ENCODE measurements around the gene RABAC1.

The RABAC1 gene

DNA sequence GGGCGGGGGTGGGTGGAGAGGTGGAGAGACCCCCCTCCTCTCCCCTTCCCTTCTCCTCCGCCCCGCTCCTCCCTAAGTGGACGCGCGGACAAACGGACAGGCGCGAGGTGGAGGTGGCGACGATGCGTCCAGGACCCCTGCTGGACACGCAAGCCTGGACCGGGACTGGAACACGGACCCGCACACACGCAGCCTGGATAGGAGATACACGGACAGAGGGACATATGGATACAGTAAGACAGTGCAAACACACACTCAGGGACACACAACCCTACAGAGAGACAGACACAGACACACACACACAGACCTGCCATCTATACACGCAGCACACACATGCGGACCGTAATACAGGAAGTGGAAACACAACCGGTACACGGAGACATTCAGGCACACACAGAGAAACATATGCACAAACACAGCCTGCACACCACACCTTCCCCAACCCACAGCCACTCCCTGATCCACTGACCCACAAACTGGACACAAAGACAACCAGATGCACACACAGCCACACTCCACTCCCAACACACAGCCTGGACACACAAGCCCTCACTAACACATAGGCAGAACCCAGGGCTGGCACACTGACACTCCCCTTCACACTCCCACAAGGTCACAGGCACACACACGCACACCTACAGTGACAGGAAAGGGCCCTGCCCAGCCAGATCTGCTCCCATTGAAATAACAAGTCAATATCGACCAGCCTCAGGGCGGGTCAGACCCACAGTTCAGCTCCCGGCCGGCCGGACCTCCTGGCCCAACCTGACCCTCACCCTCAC lies 30.2 kb downstream of the RABAC1 start:
- no peak for DNase-seq (ENCODE audit: low spot score)

DNA sequence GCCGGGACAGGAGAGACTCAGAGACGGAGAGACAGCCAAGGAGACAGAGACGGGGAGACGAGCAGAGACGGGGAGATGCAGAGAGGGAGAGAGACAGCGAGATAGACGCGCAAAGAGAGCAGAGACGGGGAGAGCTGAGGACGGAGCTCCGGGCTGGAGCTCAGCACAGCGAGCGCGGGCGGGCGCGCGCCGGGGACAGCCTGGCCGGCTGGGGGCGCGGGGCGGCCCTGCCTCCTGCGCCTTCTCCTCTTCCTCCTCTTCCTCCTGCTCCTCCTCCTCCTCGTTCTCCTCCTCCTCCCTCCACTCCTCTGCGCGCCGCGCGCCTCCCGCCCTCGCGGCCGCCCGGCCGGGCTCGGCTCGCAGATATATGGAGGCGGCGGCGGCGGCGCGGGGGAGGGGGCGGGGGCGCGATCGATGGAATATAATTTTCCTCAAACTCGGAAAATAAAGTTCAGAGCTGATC lies 30.9 kb downstream of the RABAC1 start, which contains the start of gene ERFL:
TSS of gene ERFL (minus strand) at position 229 of the 463 bp plus-strand sequence. CDS start 15,530 bp downstream, outside the sequence.
- DNase-seq (ENCODE audit: low spot score) = no peak

DNA sequence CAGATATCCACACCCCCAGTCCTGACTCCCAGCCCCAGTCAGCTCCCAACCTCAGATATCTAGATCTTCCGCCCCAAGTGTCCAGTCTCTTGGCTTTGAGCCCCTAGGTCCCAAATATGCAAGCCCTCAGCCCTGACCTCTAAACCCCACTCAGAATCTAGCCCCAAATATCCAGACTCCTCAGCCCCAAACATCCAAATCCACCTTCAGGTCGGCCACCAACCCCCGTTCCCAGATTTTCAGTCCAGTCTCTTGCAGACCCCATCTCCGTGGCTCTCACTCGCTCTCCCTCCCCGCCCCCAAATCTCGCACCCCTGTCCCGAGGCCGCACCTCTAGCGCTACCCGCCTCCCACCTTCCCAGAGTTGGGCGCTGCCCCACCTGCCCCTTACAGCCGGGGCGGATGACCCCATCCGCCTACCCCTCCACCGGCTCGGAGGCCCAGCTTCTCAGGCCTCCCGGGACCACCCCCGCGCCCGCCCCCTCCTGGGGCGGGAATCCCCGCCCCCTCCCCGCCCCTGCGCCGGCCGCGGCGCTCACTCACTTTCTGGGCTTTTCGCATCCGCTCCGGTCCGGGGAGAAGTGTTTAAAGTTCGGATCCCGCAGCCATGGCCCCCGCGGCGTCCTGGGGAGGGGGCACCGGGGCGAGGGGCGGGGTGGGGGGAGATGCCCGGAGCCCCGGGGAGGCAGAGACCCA lies 31.5 kb downstream of the RABAC1 start:
- DNase-seq (ENCODE audit: low spot score) = no peak

DNA sequence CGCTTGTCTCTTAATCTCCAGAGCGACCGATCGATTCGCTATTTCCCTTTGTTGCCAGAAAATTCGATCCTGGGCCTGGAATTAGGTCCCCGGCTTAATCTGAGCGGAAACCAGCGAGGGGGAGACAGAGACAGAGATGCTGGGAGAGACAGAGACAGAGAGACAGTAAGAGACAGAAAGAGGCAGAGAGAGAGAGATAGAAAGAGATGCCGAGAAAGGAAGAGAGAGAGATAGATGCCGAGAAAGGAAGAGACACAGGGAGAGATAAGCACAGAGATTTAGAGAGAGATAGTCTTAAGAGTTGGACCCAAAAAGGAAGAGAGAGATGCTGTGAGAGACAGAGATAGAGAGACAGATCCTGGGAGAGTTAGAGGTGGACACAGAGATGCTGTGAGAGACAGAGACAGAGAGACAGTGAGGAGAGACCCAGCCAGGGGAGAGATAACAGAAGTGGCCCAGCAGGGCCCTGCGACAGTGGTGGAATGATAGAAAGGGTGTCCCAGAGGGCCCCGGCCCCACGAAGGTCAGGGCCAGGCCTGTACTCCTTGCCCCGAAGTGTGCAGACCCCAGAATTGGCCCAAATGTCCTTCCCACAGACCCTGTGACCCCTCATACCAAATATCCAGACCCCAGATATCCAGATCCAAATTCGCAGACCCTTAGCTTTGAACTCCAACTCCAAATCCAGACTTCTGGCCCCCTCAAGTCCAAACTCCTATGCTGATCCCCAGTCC lies 32.2 kb downstream of the RABAC1 start:
- no peak for DNase-seq (ENCODE audit: low spot score)

DNA sequence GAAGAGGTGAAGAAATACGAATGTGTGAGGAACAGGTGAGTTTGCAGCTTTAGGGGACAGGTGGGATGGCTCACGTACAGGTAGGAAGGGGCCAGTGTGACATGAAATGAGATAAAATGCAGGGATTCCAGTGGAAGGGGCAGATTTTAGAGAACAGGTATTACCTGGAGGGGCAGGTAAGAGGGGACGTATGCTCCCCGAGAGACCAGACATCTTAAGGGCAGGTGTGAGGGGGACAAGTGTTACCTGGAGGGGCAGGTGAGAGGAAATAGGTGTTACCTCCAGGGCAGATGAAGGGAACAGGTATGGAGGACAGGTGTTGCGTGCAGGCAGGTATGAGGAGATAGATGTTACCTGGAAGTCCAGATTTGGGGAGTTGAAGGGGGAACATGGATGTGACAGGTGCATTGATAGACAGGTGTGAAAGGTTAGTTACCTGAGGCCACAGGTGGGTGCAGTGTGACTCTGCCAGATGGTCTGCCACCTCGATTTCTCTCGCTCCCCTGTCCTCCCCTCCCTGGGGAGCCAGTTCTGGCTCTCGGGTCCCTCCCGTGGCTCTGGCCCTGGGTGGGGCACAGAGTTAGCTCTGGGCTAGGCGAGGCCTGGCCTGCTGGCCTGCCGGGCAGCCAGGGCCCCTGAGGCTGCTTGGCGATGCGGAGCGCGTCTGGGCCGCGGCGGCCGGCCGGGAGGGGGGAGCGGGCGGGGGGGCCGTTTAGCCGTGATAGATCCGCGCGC lies 32.9 kb downstream of the RABAC1 start:
- no peak for DNase-seq (ENCODE audit: low spot score)

DNA sequence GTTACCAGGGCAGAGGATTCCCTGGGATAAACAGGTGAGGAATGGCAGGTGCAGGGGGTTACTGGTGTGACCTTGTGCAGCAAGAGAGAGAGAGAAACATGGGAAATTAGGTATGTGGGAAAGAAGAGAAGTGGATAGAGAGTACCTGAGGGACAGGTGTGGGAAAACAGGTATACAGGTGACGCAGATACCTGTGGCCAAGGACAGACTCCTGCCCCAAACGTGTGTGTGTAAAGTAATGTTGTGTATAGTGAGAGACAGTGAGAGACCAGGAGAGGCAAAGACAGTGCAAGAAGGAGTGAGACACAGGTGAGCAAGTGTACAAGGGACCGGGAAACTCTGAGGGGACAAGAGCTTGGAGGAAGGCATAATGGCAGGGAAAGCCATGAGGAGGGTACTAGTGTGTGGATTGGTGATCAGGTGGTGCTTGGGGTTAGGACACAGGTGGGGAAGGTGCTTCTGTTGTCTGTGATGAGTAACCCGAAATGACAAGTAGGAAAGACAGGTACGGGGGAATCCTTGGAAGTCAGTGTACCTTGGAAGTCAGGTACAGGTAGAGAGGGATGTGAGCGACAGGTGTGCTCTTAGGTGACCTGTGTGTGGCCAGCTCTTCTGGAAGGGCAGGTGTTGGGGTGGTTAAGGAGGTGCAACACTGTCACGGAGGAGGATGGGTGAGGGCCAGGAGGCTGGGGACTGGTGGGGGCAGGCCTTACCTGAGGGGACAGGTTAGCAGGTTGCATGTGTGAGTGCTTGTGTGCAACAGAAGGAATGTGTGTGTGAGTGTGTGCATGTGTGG lies 33.7 kb downstream of the RABAC1 start:
- DNase-seq (ENCODE audit: low spot score) = no peak

DNA sequence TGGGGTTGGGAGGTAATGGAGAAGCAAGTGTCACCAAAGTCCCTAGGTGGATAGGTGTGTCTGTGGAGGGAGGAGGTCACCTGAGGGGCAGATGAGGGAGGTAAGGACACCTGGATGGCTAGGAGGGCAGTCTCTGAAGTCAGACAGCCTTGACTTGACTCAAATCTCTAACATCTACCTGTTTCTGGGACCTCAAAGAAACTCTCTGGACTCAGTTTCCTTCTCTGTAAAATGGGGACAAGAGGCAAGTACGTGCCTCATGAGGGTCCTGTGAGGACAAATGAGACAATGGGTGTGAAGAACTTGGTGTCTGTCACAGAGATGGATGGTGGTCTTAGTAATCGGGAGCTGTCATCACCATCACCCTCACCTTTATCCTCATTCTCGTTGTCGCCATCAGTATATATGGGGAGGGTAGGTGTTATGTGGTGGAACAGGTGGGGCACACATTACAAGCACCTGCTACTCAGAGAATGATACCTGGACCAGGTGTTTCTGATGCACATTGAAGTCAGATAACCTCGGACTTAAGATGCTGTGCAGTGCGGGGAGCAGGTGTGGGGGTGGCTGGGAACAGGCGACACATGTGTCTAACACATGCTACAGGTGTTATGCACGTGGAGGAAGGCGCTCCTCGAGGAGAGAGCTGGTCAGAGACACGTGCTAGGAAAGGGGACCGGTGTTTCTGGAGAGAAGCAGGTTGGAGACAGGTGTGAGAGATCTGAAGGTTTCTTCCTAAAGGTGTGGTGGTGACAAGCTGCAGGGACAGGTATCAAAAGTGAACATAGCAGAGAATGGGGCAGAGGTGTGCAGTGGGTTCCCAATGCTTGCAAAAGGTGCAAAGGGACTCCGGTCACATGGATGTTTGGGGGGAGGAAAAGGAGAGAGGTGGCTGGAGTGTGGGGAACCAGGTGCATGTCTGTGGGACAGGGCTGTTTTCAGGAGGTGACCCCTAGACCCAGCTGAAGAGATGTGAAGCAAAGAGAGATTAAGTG lies 34.7 kb downstream of the RABAC1 start:
- no peak for DNase-seq (ENCODE audit: low spot score)

DNA sequence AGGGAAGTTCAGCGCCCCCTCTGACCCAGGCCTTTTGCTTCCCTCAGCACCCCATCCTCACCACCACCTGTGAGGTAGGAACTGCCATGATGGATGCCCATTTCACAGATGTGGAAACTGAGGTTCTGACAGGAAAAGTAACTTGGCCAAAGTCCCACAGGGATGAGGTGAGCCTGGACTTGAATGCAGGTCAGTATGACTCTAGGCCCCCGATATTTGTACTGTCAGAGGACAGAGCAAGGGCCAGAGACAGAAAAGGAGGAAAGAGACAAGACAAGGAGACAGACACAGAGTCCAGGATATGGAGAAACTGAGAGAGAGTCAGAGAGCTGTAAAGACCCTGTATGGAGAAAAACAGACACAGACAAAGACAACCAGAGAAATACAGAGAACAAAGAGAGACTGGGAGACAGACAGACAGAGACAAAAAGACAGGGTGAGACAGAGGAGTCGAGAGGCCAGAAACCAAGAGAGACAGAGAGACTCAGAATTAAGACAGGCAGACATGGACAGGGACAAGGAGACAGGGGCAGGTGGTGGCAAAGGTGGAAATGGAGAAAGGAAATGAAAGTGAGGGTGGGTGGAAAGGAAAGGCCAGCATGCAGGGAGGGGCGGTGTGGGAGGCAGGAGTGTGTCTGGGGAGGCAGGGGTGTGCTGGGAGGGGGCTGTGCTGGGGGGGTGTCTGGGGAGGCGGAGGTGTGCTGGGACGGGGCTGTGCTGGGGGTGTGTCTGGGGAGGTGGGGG lies 35.9 kb downstream of the RABAC1 start:
- DNase-seq (ENCODE audit: low spot score) = no peak

DNA sequence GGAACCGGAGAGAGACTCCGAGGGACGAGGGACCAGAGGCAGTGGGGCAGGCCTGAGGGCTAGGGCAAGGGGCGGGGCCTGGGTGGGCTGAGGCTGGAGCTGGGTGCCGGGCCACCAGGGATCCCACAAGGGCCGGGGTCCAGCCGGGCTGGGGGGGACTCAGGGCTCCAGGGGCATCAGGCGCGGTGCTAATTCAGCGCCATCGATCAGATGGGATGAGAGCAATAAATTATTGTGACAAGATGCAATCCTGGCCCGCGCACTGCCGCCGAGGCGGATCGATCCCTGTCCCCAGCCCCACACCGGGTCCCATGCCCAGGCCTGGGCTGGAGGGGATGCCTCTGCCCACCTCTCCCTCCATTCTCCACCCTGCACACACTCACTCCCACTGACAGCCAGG lies 36.5 kb downstream of the RABAC1 start:
- no peak for DNase-seq (ENCODE audit: low spot score)

DNA sequence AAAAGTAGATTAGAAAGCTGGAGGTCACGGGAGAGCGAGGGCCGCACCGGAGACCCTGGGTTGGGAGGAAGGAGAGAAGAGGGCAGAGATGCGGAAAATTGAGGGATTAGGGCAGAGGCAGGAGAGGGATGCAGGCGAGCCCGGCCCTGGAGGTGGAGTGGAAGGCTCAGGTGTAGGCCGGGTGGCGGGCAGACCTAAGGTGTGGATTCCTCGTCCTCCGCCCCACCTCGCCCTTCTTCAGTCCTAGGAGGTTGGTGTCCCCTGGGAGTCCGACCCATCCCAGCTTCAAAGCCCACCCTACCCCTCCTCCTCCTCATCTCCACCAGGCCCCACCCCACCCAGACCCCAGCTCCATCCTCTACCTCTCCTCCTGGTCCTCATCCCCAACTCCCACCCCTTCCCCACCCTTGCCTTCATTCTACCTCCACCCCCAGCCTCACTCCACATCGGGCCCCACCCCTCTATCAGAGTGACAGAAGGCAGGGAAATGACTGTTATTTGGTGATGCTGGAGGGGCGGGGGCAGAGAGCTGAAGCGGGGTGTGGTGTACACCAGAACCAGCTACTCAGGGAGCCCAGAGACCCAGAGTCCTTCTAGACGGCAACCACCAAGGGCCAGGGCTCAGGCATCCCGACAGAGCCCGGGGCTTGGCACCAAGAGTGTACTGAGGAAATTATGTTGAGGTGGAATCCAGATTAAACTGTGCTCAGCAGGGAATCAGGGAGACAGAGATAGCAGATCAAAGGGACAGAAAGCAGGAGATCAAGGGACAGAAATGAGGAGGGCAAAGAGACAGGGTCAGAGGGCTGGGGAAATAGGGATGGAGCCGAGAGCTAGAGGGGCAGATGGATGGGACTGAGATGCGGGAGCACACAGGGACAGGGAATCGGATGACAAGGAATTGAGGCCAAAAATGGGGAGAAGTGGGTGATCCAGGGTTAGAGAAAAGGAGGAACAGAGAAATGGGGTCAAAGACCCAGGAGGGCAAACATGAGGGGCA lies 37.2 kb downstream of the RABAC1 start:
- DNase-seq (ENCODE audit: low spot score) = no peak

DNA sequence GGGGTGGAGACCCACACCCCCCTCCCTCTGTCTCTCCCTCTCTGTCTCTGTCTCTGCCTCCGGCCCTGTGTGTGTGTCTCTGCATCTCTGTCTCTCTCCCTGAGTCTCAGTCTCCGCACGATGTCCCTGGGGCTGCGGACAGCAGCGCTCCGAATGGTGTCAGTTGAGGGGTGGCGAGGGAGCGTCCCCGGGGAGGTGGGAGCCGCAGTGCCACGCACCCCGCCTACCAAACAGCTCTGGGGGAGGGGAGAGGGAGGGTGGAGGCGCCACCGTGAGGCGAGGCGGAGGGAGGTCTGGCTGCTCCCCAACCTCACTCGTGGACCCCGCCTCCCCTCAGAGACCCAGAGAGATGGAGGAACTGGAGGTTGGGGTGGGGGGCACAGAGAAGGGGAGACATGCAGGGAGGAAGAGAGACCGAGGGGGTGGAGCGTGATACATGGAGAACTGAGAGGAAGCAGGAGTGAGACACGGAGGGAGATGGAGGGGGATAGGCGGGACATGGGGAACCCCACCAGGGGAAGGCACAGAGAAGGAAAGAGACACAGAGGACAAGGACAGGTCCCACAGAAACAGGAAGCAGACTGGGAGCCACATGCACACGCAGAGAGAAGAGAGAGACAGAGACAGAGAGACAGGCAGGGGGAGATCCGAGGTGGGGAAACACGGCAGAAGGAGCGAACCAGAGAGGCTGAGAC lies 38.1 kb downstream of the RABAC1 start:
- DNase-seq (ENCODE audit: low spot score) = no peak

DNA sequence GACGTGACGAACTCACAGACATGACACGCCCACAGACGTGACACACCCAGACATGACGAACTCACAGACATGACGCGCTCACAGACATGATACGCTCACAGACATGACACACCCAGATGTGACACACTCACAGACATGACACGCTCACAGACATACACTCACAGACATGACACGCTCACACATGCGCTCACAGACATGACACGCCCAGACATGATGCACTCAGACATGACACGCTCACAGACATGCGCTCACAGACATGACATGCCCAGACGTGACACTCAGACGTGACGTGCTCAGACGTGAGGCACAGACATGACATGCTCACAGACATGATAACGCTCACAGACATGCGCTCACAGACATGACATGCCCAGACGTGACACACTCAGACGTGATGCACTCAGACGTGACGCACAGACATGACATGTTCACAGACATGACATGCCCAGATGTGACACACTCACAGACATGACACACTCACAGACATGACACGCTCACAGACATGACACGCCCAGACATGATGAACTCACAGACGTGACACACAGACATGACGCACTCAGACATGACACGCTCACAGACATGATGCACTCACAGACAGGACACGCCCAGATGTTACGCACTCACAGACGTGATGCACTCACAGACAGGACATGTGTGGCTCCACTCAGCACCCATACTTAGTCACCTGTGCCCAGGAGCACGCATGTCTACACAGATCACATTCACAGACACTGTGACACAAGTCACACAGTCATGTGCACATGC lies 39.0 kb downstream of the RABAC1 start:
- DNase-seq (ENCODE audit: low spot score) = no peak

DNA sequence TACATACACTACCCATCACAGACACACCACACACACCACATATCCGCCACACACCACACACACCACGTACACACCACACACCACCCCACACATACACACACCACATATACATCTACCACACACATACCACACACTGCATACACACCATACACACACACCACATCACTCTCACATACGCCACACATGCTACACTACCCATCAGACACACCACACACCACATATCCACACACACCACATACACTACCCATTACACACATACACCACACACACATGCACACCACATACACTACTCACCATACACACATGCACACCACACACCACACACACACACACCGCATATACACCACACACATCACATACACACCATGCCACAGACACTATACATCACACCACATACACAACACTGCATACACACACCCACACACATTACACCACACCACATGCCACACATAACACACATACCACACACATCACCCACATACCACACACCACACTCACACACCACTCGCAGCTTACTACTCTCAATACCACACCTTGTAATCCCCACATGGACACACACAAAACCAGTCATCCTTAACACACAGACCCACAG lies 40.4 kb downstream of the RABAC1 start:
- no peak for DNase-seq (ENCODE audit: low spot score)

DNA sequence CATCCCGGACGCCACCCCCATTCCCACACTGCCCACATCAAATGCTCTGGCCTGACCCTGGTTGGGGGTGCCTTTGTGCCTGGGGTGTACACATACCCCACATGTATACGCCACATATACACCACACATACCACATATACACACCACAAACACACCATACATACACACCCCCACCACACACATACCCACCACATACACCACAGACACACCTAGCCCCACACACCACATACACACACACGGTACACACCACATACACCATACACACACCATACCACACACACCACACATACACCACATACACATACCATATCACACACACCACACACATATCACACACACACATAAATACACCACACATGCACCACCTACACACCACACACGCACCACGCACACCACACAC lies 41.0 kb downstream of the RABAC1 start:
- no peak for DNase-seq (ENCODE audit: low spot score)

DNA sequence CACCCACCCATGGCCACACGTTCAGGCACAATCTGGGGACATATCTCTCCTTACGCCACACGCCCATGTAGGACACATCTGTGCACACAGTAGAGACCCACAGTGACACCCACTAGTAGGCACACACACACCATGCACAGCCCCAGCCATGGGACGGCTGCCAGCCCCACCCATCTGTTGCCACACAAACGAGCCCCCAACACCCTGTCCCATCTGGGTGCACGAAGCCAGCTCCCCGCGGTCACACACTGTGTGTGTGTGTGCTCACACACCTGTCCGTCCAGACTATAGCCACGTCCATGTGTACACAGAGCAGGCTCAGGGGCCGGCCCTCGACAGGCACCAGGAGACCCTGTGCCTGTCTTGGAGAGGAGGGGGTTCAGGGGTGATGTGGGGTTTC lies 41.4 kb downstream of the RABAC1 start:
- no peak for DNase-seq (ENCODE audit: low spot score)

DNA sequence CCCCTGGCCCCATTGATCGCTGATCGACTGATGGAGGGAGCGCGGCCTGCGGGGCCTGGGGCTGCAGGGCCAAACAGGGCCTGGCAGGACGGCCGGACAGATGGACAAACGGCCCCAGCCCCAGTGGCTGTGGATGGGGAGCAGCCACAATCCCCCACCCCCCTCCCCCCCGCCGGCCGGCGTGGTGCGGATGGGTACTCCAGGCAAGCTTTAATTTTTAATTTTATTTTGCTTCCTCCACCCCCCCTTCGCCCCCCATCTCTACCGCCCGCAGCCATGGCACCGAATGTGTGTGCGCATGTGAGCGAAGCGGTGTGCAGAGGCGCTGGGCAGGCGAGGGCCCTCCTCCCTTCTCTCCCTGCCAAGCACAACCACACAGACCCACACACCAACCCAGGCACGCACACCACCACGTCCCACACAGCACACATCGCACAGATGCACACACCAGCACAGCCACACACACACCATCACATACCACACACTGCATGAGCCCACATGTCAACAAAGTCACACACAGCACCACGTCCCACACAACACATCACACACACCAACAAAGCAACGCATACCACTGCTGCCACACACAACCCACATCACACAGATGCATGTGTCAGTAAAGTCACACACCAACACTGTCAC lies 43.2 kb downstream of the RABAC1 start:
- no peak for DNase-seq (ENCODE audit: low spot score)

All from putamen (tissue), 1 donor.